GM12878 (cell line): ENCODE results near the gene SLIRP. TPM values are rescaled to one million over a fixed set of nuclear protein-coding genes. Genes with fewer than 3 reads are reported as not detected.

ENCODE experiments used
- ATF3 ChIP-seq: IDR thresholded peaks from 2 replicates; pipeline ENCODE4 v1.6.1; 2011; ENCODE audit warnings: low read depth, mild to moderate bottlenecking, low read length, moderate library complexity, borderline replicate concordance; ENCODE audit errors: extremely low read depth
- CBFB ChIP-seq: IDR thresholded peaks from 2 replicates; pipeline ENCODE4 v1.6.1; 2016; ENCODE audit warnings: antibody characterized with exemption, low read depth
- CBX5 ChIP-seq: sonication (generic); IDR thresholded peaks from 2 replicates; pipeline ENCODE4 v1.6.1; 2016; ENCODE audit warnings: low read depth, moderate library complexity, mild to moderate bottlenecking, inconsistent platforms
- ETV6 ChIP-seq, 2 experiments: fragments of 450-650 bp in 1 of 2; IDR thresholded peaks in 1 of 2; conservative IDR thresholded peaks in 1 of 2; 2 replicates each; pipeline ENCODE4 v1.6.1; 2014; ENCODE audit warnings: antibody characterized with exemption in 1 of 2, borderline replicate concordance in 1 of 2, low read depth in 1 of 2, mild to moderate bottlenecking in 1 of 2, moderate library complexity in 1 of 2
- MYC ChIP-seq: IDR thresholded peaks from 2 replicates; pipeline ENCODE4 v1.6.1; 2011; ENCODE audit warnings: mild to moderate bottlenecking, low read length, moderate library complexity, inconsistent platforms; ENCODE audit not compliant: insufficient read depth, insufficient replicate concordance, insufficient read length, severe bottlenecking
- NKRF ChIP-seq: fragments of 450-650 bp; conservative IDR thresholded peaks from 2 replicates; pipeline ENCODE4 v1.6.1; 2017; ENCODE audit warnings: mild to moderate bottlenecking, moderate library complexity
- PBX3 ChIP-seq: IDR thresholded peaks from 2 replicates; pipeline ENCODE4 v1.6.1; 2011; ENCODE audit warnings: mild to moderate bottlenecking, low read depth, low read length, moderate library complexity; ENCODE audit not compliant: insufficient replicate concordance
- POLR2A ChIP-seq: IDR thresholded peaks from 2 replicates; pipeline ENCODE4 v1.6.1; 2011; ENCODE audit warnings: low read depth, mild to moderate bottlenecking, low read length
- RELA ChIP-seq: fragments of 450-650 bp; IDR thresholded peaks from 2 replicates; pipeline ENCODE4 v1.8.0; 2014; ENCODE audit warnings: borderline replicate concordance; ENCODE audit not compliant: partially characterized antibody
- SKIL ChIP-seq: fragments of 450-650 bp; IDR thresholded peaks from 2 replicates; pipeline ENCODE4 v1.6.1; 2017; ENCODE audit warnings: mild to moderate bottlenecking, low read depth, inconsistent platforms; ENCODE audit not compliant: poor library complexity, severe bottlenecking
- SREBF2 ChIP-seq: IDR thresholded peaks from 2 replicates; pipeline ENCODE4 v1.6.1; 2012; ENCODE audit warnings: mild to moderate bottlenecking, low read length
- polyA plus RNA-seq, 11 experiments: library from polyadenylated mRNA; depleted of rRNA in 4 of 11; unstranded in 6 of 11; stranded (reverse) in 5 of 11; fragments of >200 nt; fragmentation: Nextera tagmentation in 4 of 11; fragmentation: Illumina TruSeq in 1 of 11; extraction: Ambion mirVana in 4 of 11; extraction: Trizol in 1 of 11; gene quantifications; 1 replicate in 1 of 11; 2 replicates in 10 of 11; pipeline versions ENCODE4 v1.2.1 to v1.2.3, GENCODE V29; 2011 to 2016; ENCODE audit warnings: inconsistent platforms in 2 of 11, missing spikeins in 2 of 11, low read depth in 1 of 11
- total RNA-seq, 4 experiments: library from RNA; depleted of rRNA in 3 of 4; stranded (reverse); fragments of >200 nt in 3 of 4; fragmentation: Illumina TruSeq in 1 of 4; extraction: Trizol in 1 of 4; gene quantifications; 2 replicates each; pipeline versions ENCODE4 v1.2.1 to v1.2.3, GENCODE V29; 2013 to 2021

Gene SLIRP
- total and polyA plus RNA-seq, 10 of the 15 experiments (the other 5 are each of a cell fraction or from before 2014, with no cell fraction given), result 196 to 1,510 (median 596) TPM

- TF ChIP-seq NKRF, result no peak
- TF ChIP-seq PBX3, result no peak
- TF ChIP-seq CBX5, result no peak
- TF ChIP-seq ATF3, result no peak
- TF ChIP-seq SREBF2, result no peak
- TF ChIP-seq CBFB, result no peak
- TF ChIP-seq ETV6 (conservative IDR thresholded peaks at IDR 0.05 in 1 of 2, IDR thresholded peaks at IDR 0.05 in 1 of 2; ENCODE audit: borderline replicate concordance in 1 of 2, low read depth in 1 of 2), result no peak
- TF ChIP-seq RELA, result no peak
- no peak for TF ChIP-seq MYC
- no peak for TF ChIP-seq SKIL
- TF ChIP-seq POLR2A, result no peak
Observed at GRCh38 chr14:77730976-77731497, 23.1 kb downstream of the SLIRP start (continued).
